22Rv1 (cell line): ENCODE measurements around the gene VSIG10L.

Experiments
- H3K27ac ChIP-seq: fragments of 450-650 bp; 2 replicates; pipeline ENCODE4 v1.5.1; 2017
- CTCF ChIP-seq: fragments of 450-650 bp; IDR thresholded peaks from 2 replicates; pipeline ENCODE4 v1.5.1; 2017; ENCODE audit warnings: mild to moderate bottlenecking
- ZFX ChIP-seq: fragments of 450-650 bp; IDR thresholded peaks from 2 replicates; pipeline ENCODE4 v1.6.1; 2017; ENCODE audit warnings: antibody characterized with exemption, borderline replicate concordance

The VSIG10L gene

GRCh38 chr19:51311351-51312257, 30.3 kb downstream of the VSIG10L start, which contains the start of gene IGLON5:
Gene IGLON5, plus strand, starts transcription at chr19:51311644. Its CDS starts 204 bp downstream, at chr19:51311848.
- no peak within 1 kb of the TSS for H3K27ac ChIP-seq
- TF ChIP-seq ZFX (no peak), CTCF (no peak)

- no peak overlapping the region for H3K27ac ChIP-seq
- no peak for TF ChIP-seq CTCF
- TF ChIP-seq ZFX, result no peak
Measured at GRCh38 chr19:51305479-51305878, 36.5 kb downstream of the VSIG10L start.

- TF ChIP-seq CTCF (no peak), ZFX (no peak)
- H3K27ac ChIP-seq, result no peak overlapping the region
Measured at GRCh38 chr19:51301266-51301665, 40.7 kb downstream of the VSIG10L start.

GRCh38 chr19:51297406-51297805, 44.5 kb downstream of the VSIG10L start:
- H3K27ac ChIP-seq, result no peak overlapping the region
- TF ChIP-seq ZFX (no peak), CTCF (no peak)

GRCh38 chr19:51296336-51297093, 45.4 kb downstream of the VSIG10L start:
- TF ChIP-seq ZFX, result no peak
- TF ChIP-seq CTCF, result no peak
- no peak overlapping the region for H3K27ac ChIP-seq

- TF ChIP-seq CTCF (no peak), ZFX (no peak)
- H3K27ac ChIP-seq, result no peak overlapping the region
Measured at GRCh38 chr19:51295382-51296126, 46.4 kb downstream of the VSIG10L start.
